ENCODE data around the gene NSUN6.

- TF ChIP-seq CTBP1 (IDR thresholded peaks at IDR 0.05; ENCODE audit: borderline replicate concordance), result no peak
- no peak for TF ChIP-seq ARNT (IDR thresholded peaks at IDR 0.05)
- TF ChIP-seq PKNOX1 (IDR thresholded peaks at IDR 0.05), result no peak
- TF ChIP-seq SUZ12 (IDR thresholded peaks at IDR 0.05), result no peak
- TF ChIP-seq TARDBP (IDR thresholded peaks at IDR 0.05), result no peak
- no peak for TF ChIP-seq NFRKB (IDR thresholded peaks at IDR 0.05)
- TF ChIP-seq SP1 (IDR thresholded peaks at IDR 0.05), result no peak
- no peak for TF ChIP-seq ZNF384 (IDR thresholded peaks at IDR 0.05)
Measured at GRCh38 chr10:18563003-18563726, 88.2 kb downstream of the NSUN6 start.
